Mucosa of descending colon (tissue), 3 donors: ENCODE data around the gene ZYG11B. TPM values are rescaled to one million over a fixed set of nuclear protein-coding genes. Genes with fewer than 3 reads are reported as not detected.

ENCODE experiments used
- ATAC-seq: fragments of 200-7000 bp; cut with Tn5 transposase; one replicate; pipeline ENCODE4 v1.9.1; 2020; ENCODE audit warnings: mild to moderate bottlenecking, moderate library complexity
- DNase-seq, 3 donors: peaks; one replicate each; pipeline ENCODE4 v3.0.0-alpha.2; 2020
- H3K36me3 ChIP-seq: fragments of 200-600 bp; one replicate; pipeline ENCODE4 v1.8.0; 2021; ENCODE audit warnings: low read depth, mild to moderate bottlenecking
- H3K4me1 ChIP-seq: fragments of 200-600 bp; one replicate; pipeline ENCODE4 v1.8.0; 2021; ENCODE audit warnings: low read depth, mild to moderate bottlenecking
- H3K4me3 ChIP-seq: fragments of 200-600 bp; one replicate; pipeline ENCODE4 v1.8.0; 2021; ENCODE audit warnings: mild to moderate bottlenecking
- H3K9me3 ChIP-seq: fragments of 200-600 bp; one replicate; pipeline ENCODE4 v1.8.0; 2021; ENCODE audit warnings: mild to moderate bottlenecking
- CTCF ChIP-seq: fragments of 200-600 bp; IDR thresholded peaks from one replicate; pipeline ENCODE4 v1.8.0; 2022; ENCODE audit warnings: antibody characterized with exemption, mild to moderate bottlenecking
- intact Hi-C, 2 donors: fragments of 100-400 bp; cut with DNase I in 1 of 2; cut with micrococcal nuclease in 1 of 2; formaldehyde crosslinking; loops; one replicate each; pipeline versions ENCODE4 v1.11.0 to v1.11.1; 2022; cut with DNase I, micrococcal nuclease
- total RNA-seq, 3 donors: library from RNA; stranded (reverse); fragmentation: NEBNext Ultra II Directional in 2 of 3; extraction: Animal tissue kit (Norgen Biotek cat#: 25700) in 2 of 3; gene quantifications; one replicate each; pipeline versions ENCODE4 v1.2.1 to v1.2.4, GENCODE V29; 2021 to 2023
- donor health status: DM: no; HTN: no; CAD: no; lungs with moderate emphysema.
- donor health status: DM: no; HTN: no; CAD: no.
- donor health status: DM: no; HTN: yes; CAD: no.

ZYG11B gene
- total RNA-seq, 3 donors from 2014 or later, result 28.6 to 56.6 (median 35.7) TPM

DNA sequence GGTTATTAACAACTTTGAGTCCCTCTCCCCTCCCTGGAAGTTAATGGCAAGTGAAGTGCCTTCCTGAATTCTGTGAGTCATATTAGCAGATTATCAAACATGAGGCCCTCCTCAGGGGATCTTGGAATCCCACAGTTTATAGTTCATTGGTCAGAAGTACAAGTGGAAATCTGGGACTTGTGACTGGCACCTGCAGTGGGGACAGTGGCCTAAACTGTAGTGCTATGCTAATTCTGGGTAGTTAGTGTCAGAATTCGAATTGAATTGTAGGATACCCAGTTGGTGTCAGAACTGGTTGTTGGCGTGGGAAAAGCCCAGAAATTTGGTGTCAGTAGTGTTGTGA, 26.2 kb downstream of the ZYG11B start:
- ATAC-seq (no peak), DNase-seq (no peak)
- no peak for TF ChIP-seq CTCF
- no peaks in the 10 kb centered on the region for H3K36me3 ChIP-seq
- no peaks in the 10 kb centered on the region for H3K9me3 ChIP-seq
- no peaks in the 10 kb centered on the region for H3K4me1 ChIP-seq
- H3K4me3 ChIP-seq, result no peak overlapping the region
- intact Hi-C loops, result no loop called here

DNA sequence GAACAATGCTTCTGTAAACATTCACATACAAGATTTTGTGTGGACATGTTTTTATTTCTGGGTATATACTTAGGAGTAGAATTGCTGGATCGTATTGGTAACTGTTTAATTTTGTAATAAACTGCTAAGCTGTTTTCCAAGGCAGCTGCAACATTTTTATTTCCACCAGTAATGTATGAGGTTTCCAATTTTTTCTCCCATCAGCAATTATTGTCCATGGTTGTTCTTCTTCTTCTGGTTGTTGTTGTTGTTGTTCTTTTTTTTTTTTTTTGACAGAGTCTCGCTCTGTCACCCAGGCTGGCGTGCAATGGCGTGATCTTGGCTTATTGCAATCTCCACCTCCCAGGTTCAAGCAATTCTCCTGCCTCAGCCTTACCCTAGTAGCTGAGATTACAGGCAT, 26.9 kb downstream of the ZYG11B start:
- Histone ChIP-seq H3K4me1 (no peaks in the 10 kb centered on the region), H3K36me3 (no peaks in the 10 kb centered on the region), H3K9me3 (no peaks in the 10 kb centered on the region), H3K4me3 (no peak overlapping the region)
- TF ChIP-seq CTCF, result no peak
- ATAC-seq (no peak), DNase-seq (no peak)
- intact Hi-C loops, result no loop called here

DNA sequence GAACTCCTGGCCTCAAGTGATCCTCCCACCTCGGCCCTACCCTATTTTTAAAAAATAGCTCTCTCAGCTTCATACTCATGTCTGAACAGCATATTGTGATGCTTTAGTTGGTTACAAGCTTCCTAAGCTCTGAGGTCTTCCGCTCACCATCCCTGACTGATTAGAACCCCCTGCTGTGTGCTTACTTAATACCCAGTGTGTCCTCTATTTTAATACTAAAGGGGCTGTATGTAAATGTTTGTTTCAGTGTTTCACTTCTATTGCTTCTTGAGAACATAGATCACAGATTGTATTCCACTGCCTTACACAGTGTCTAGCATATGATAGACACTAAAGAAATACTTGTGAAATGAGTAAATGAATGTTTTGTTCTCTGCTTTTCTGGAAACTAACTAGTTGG, 29.8 kb downstream of the ZYG11B start:
- Histone ChIP-seq H3K4me1 (no peaks in the 10 kb centered on the region), H3K9me3 (no peaks in the 10 kb centered on the region), H3K36me3 (no peaks in the 10 kb centered on the region), H3K4me3 (no peak overlapping the region)
- ATAC-seq (no peak), DNase-seq (no peak)
- intact Hi-C loops, result no loop called here
- no peak for TF ChIP-seq CTCF

DNA sequence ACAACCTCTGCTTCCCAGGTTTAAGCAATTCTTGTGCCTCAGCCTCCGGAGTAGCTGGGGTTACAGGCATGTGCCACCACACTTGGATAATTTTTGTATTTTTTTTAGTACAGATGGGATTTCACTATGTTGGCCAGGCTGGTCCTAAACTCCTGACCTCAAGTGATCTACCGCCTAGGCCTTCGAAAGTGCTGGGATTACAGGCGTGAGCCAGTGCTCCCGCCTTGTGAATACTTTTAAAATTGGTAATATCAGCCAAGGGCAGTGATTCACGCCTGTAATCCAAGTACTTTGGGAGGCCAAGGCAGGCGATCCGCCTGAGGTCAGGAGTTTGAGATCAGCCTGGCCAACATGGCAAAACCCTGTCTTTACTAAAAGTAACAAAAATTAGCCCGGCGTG, 33.7 kb downstream of the ZYG11B start:
- TF ChIP-seq CTCF, result no peak
- DNase-seq (no peak), ATAC-seq (no peak)
- Histone ChIP-seq H3K4me1 (no peaks in the 10 kb centered on the region), H3K36me3 (no peaks in the 10 kb centered on the region), H3K4me3 (no peak overlapping the region), H3K9me3 (no peaks in the 10 kb centered on the region)
- intact Hi-C loops, result no loop called here

- intact Hi-C loops, result no loop called here
- Histone ChIP-seq H3K9me3 (no peaks in the 10 kb centered on the region), H3K4me1 (no peaks in the 10 kb centered on the region), H3K36me3 (no peaks in the 10 kb centered on the region), H3K4me3 (no peak overlapping the region)
- ATAC-seq, result no peak
- no peak for TF ChIP-seq CTCF
- no peak for DNase-seq
These were observed 41.5 kb downstream of the ZYG11B start for GRCh38 chr1:52767596-52768280.
